Fibroblast of mammary gland (primary cell): Measurements from ENCODE around the gene TRMT1L.

Experiments
- DNase-seq: peaks from one replicate; pipeline ENCODE4 v3.0.0-alpha.2; 2010; ENCODE audit warnings: low read depth
- H3K4me3 ChIP-seq: 2 replicates; pipeline ENCODE4 v1.5.1; 2011; ENCODE audit warnings: low read depth, mild to moderate bottlenecking, low read length, moderate library complexity; ENCODE audit not compliant: control insufficient read depth
- TF ChIP-seq, protein P1 (sequence below): conservative IDR thresholded peaks from 2 replicates; pipeline ENCODE4 v1.5.1; 2011; ENCODE audit warnings: low read depth, low read length, inconsistent platforms; ENCODE audit not compliant: control insufficient read depth, insufficient read depth

The TRMT1L gene

GRCh38 chr1:185077374-185077773 lies 79.4 kb downstream of the TRMT1L start:
- TF ChIP-seq, protein P1, sequence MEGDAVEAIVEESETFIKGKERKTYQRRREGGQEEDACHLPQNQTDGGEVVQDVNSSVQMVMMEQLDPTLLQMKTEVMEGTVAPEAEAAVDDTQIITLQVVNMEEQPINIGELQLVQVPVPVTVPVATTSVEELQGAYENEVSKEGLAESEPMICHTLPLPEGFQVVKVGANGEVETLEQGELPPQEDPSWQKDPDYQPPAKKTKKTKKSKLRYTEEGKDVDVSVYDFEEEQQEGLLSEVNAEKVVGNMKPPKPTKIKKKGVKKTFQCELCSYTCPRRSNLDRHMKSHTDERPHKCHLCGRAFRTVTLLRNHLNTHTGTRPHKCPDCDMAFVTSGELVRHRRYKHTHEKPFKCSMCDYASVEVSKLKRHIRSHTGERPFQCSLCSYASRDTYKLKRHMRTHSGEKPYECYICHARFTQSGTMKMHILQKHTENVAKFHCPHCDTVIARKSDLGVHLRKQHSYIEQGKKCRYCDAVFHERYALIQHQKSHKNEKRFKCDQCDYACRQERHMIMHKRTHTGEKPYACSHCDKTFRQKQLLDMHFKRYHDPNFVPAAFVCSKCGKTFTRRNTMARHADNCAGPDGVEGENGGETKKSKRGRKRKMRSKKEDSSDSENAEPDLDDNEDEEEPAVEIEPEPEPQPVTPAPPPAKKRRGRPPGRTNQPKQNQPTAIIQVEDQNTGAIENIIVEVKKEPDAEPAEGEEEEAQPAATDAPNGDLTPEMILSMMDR: no peak
- H3K4me3 ChIP-seq: no peak overlapping the region
- DNase-seq: no peak

- DNase-seq: no peak
- no peak overlapping the region for H3K4me3 ChIP-seq
- TF ChIP-seq, protein P1: no peak
These were observed 81.3 kb downstream of the TRMT1L start for GRCh38 chr1:185075476-185075875.

DNA sequence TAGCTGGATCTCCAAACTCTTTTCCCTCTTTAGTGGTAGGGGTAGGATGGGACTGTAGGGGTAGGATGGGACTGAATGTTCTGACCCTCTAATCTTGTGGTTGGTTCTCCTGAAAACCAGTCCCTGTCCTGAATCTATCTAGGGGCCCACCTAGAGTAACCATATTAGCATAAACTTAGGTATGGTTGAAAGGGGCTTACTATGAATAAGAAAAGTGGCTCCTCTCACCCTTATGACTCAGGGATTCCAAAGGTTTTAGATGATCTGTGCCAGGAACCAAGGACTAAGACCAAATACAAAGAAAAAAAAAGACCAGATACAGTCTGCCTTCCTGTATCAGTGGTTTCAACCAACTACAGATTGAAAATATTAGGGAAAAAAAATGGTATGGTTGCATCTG lies 82.4 kb downstream of the TRMT1L start:
- H3K4me3 ChIP-seq: no peak overlapping the region
- TF ChIP-seq, protein P1: no peak
- DNase-seq: peak; percentile 37

DNA sequence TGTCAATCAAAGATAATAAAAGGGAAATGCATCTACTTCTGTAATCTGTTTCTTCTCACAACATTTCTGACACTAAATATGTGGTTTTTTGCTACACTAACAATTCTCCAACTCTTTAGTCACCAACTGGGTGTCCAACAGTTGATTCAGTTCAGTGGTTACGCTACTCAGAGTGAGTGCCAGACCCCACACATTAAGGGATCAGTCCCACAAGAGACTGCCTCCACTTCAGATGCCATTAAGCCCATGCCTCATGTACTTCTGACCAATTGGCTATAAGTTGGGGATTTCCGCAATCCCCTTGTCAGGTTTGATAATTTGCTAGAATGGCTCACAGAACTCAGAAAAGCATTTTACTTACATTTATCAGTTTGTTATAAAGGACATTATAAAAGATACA lies 83.0 kb downstream of the TRMT1L start:
- peak; percentile 44 for DNase-seq
- TF ChIP-seq, protein P1: no peak
- H3K4me3 ChIP-seq: no peak overlapping the region

DNA sequence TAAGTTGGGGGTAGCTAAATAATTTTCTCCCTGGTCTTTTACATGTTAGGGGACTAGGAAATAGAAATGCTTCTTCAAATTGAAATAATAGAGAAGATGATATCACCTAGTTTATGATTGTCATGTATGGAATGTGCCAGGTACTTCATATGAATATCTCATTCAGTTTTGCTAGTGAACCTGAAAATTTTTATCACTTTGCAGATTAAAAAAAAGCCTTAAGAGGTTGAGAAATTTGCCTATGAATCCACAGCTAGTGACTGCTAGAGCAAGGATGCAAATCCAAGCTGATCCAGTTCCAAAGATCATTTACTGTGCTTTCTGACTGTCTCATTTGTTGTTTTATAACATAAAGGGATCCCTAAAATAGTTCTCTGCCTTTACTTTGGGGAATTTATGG lies 86.7 kb downstream of the TRMT1L start:
- TF ChIP-seq, protein P1: no peak
- no peak overlapping the region for H3K4me3 ChIP-seq
- DNase-seq: no peak

- TF ChIP-seq, protein P1: no peak
- H3K4me3 ChIP-seq: no peak overlapping the region
- no peak for DNase-seq
These were observed 87.5 kb downstream of the TRMT1L start for GRCh38 chr1:185069202-185069772.

DNA sequence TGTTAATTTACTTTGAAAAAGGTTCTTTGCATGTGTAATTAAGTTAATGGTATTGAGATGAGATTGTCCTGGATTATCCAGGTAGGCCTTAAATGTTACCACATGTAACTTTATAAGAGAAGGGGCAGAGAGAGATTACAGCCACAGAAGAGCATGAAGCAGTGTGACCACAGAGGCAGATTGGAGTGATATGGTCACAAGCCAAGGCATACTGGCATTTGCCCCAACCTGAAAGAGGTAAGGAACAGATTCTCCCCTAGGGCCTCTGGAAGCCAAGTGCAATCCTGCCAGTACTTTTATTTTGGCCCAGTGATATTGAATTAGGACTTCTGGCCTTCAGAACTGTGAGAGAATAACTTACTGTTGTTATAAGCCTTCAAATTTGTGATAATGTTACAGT lies 88.4 kb downstream of the TRMT1L start:
- H3K4me3 ChIP-seq: no peak overlapping the region
- no peak for DNase-seq
- TF ChIP-seq, protein P1: no peak
